Activated CD8-positive, alpha-beta T cell treated with anti-CD3 and anti-CD28 coated beads for 36 hours (primary cell): ENCODE results near the gene MAP3K4. TPM values are rescaled to one million over a fixed set of nuclear protein-coding genes. Genes with fewer than 3 reads are reported as not detected.

Experiments used
- ATAC-seq: fragments of 200-7000 bp; cut with Tn5 transposase; one replicate; pipeline ENCODE4 v1.10.0; 2021; ENCODE audit warnings: mild to moderate bottlenecking, moderate library complexity
- CTCF ChIA-PET: fragments of 350-600 bp; sonication (Branson Sonifier 250); formaldehyde crosslinking; loops from one replicate; lab custom pipeline; 2021; ENCODE audit warnings: antibody characterized with exemption; lab: Charles Lee
- POLR2A ChIA-PET: fragments of 350-600 bp; sonication (Branson Sonifier 250); formaldehyde crosslinking; loops from one replicate; lab custom pipeline; 2021; ENCODE audit warnings: antibody characterized with exemption; lab: Charles Lee
- DNase-seq: peaks from one replicate; pipeline ENCODE4 v3.0.0-alpha.2; 2020
- H3K27ac Mint-ChIP-seq: one replicate; pipeline ENCODE4 v1.8.0; 2021; ENCODE audit warnings: mild to moderate bottlenecking, mixed read lengths
- H3K27me3 Mint-ChIP-seq: one replicate; pipeline ENCODE4 v1.8.0; 2021; ENCODE audit warnings: mixed read lengths
- H3K36me3 Mint-ChIP-seq: one replicate; pipeline ENCODE4 v1.8.0; 2021; ENCODE audit warnings: low read depth, mixed read lengths
- H3K4me1 Mint-ChIP-seq: one replicate; pipeline ENCODE4 v1.8.0; 2021; ENCODE audit warnings: low read depth, mixed read lengths
- H3K4me3 Mint-ChIP-seq: one replicate; pipeline ENCODE4 v1.8.0; 2021; ENCODE audit warnings: mild to moderate bottlenecking, moderate library complexity, mixed read lengths
- H3K9me3 Mint-ChIP-seq: one replicate; pipeline ENCODE4 v1.8.0; 2021; ENCODE audit warnings: mixed read lengths
- intact Hi-C: fragments of 100-400 bp; cut with micrococcal nuclease; formaldehyde crosslinking; loops from one replicate; pipeline ENCODE4 v1.10.0; 2022
- total RNA-seq, 2 experiments: library from RNA; stranded (reverse); gene quantifications; one replicate each; pipeline ENCODE4 v1.2.3, GENCODE V29; 2021
- TF ChIP-seq, protein P1 (sequence below): fragments of 200-600 bp; IDR thresholded peaks from one replicate; pipeline ENCODE4 v1.8.0; 2022; ENCODE audit warnings: antibody characterized with exemption, mild to moderate bottlenecking

Gene MAP3K4
- total RNA-seq, 2 experiments from 2014 or later: 31.3 to 48.7 TPM

DNA sequence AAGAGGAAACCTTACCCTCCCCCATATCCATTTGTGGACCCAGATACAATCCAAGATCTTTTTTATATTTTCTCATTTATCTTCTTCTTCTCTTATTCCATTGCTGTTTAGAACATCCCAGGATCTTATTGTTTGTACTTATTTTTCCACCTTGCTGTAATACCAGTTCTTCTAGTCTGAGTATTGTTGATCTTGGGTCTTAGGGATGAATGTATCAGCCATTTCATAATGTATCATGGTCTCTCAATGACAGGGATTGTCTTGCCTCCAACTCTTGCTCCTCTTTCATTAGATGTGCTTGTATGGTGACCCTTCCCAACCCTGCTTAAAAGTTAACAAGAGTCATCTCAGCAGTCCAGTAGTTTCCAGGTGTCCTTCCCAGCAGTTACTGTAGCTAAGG, 63.3 kb downstream of the MAP3K4 start:
- H3K4me1 Mint-ChIP-seq: peaks cover 13% of the 10 kb centered on the region
- ATAC-seq (no peak), DNase-seq (no peak)
- no peaks in the 10 kb centered on the region for H3K9me3 Mint-ChIP-seq
- H3K4me3 Mint-ChIP-seq: no peak overlapping the region
- H3K27me3 Mint-ChIP-seq: no peaks in the 10 kb centered on the region
- no peak overlapping the region for H3K27ac Mint-ChIP-seq
- POLR2A ChIA-PET: no interaction called here
- TF ChIP-seq, protein P1, sequence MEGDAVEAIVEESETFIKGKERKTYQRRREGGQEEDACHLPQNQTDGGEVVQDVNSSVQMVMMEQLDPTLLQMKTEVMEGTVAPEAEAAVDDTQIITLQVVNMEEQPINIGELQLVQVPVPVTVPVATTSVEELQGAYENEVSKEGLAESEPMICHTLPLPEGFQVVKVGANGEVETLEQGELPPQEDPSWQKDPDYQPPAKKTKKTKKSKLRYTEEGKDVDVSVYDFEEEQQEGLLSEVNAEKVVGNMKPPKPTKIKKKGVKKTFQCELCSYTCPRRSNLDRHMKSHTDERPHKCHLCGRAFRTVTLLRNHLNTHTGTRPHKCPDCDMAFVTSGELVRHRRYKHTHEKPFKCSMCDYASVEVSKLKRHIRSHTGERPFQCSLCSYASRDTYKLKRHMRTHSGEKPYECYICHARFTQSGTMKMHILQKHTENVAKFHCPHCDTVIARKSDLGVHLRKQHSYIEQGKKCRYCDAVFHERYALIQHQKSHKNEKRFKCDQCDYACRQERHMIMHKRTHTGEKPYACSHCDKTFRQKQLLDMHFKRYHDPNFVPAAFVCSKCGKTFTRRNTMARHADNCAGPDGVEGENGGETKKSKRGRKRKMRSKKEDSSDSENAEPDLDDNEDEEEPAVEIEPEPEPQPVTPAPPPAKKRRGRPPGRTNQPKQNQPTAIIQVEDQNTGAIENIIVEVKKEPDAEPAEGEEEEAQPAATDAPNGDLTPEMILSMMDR: no peak
- intact Hi-C loops: no loop called here
- CTCF ChIA-PET: interaction anchor here (1.0 kb wide), 1 partner anchor 62 kb away, joined by 3 read pairs; no protein-coding TSS in a partner anchor
- H3K36me3 Mint-ChIP-seq: peaks cover 19% of the 10 kb centered on the region

DNA sequence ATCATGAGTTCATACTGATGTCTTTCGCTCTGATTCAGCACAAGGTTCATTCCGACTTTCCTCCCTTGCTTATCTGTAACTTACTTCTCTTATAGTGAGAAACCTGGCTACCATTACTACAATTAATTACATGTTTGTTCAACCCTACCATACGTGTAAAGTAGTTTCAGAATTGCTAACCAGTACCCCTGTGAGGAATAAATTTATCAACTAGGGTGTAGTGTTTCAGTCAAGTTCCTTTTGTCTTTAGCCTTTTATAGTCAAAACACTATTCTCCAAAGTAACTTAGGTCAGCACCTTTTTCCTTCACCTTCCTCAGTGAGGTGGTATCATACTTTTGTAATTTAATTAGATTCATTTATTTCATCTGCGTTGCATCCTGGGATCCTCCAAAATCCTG, 64.9 kb downstream of the MAP3K4 start:
- ChIA-PET CTCF (no interaction called here), POLR2A (no interaction called here)
- Mint-ChIP-seq H3K36me3 (peaks cover 19% of the 10 kb centered on the region), H3K9me3 (peaks cover 1% of the 10 kb centered on the region), H3K27me3 (no peaks in the 10 kb centered on the region), H3K4me1 (peaks cover 8% of the 10 kb centered on the region), H3K4me3 (no peak overlapping the region), H3K27ac (no peak overlapping the region)
- DNase-seq: no peak
- TF ChIP-seq, protein P1: no peak
- intact Hi-C loops: no loop called here
- no peak for ATAC-seq

DNA sequence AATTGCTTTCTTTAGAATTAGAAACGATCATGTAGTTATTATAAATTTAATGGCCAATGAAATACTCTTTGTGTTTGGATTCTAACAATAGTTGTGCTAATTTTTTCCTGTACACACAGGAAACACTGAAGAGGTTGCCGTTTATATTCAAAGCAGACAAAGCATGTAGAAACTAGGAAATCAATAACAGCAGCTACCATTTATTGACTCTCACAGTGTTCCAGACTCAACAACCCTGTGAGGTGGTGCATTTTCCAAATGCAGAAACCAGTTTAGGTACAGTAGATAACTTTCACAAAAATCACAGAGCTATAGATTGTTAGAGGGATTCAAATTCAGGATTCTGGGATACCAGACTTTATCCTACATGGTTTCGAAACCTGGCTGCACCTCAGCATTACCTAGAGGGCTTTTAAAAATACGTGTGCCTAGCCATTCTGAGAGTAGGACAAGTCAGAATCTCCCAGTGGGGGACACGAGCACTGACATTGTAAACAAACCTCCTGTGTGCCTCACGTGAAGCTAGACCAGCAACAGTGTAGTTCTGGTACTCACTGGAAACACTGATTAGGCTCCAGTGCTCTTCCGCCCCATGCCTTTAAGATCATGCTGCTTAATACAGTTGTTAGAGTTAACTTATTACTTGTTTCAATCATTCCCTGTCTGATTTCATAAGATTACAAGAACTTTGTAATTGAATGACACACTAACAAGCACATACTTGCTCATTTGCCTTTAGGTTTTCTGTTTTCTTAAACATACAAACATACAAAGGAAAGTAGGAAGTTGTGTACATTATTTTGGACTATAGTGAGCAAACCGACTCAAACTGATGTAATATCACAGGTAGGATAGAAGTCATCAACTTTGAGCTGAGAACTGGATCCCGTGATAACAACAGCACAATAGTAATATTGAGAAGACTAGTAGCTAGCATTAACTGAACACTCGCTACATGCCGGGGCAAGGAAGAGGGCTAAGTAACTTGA, 65.8 kb downstream of the MAP3K4 start:
- H3K4me1 Mint-ChIP-seq: peaks cover 8% of the 10 kb centered on the region
- TF ChIP-seq, protein P1: no peak
- DNase-seq: no peak
- ATAC-seq: no peak
- H3K9me3 Mint-ChIP-seq: peaks cover 1% of the 10 kb centered on the region
- intact Hi-C loops: no loop called here
- peaks cover 15% of the 10 kb centered on the region for H3K36me3 Mint-ChIP-seq
- H3K4me3 Mint-ChIP-seq: no peak overlapping the region
- ChIA-PET CTCF (interaction anchor here (0.6 to 1.0 kb wide), 2 partner anchors 18 to 324 kb away, joined by 3 read pairs; no protein-coding TSS in a partner anchor), POLR2A (interaction anchor here (0.8 kb wide), 1 partner anchor 59 kb away, joined by 3 read pairs; no protein-coding TSS in a partner anchor)
- no peaks in the 10 kb centered on the region for H3K27me3 Mint-ChIP-seq
- H3K27ac Mint-ChIP-seq: no peak overlapping the region

DNA sequence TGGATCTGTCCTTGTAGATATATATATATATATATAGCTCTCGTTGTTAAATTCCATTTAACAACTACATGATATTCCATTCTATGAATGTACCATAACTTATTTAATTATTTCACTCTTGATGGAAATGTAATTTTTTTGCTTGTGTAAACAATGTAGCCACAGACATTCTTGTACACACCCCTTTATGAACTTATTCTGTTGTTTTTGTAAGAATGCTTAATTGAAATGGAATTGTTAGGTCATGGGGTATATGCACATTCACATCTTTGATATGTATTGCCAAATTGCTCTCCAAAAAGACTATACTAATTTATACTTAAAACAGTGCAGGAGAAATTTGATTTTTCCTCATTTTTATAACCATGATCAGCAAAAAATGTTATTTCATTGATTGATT, 67.2 kb downstream of the MAP3K4 start:
- no peak for ATAC-seq
- peaks cover 14% of the 10 kb centered on the region for H3K4me1 Mint-ChIP-seq
- H3K27ac Mint-ChIP-seq: no peak overlapping the region
- TF ChIP-seq, protein P1: no peak
- intact Hi-C loops: no loop called here
- no peak overlapping the region for H3K4me3 Mint-ChIP-seq
- POLR2A ChIA-PET: no interaction called here
- H3K9me3 Mint-ChIP-seq: peaks cover 1% of the 10 kb centered on the region
- CTCF ChIA-PET: no interaction called here
- H3K27me3 Mint-ChIP-seq: no peaks in the 10 kb centered on the region
- DNase-seq: no peak
- H3K36me3 Mint-ChIP-seq: peaks cover 13% of the 10 kb centered on the region

DNA sequence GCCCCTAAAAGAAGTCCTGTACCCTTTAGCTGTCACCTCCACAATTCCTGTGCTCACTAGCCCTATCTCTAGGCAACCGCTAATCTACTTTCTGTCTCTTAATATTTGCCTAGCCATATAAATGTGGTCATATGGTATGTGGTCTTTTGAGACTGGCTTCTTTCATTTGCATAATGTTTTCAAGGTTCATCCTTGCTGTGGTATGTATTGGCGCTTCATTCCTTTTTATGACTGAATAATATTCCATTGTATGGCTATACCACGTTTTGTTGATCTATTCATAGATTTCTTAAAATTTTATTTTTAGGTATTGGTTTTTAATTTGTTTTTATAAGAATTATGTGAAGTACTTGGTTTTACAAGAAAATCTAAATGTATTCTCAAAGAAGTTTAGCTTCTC, 70.0 kb downstream of the MAP3K4 start:
- CTCF ChIA-PET: no interaction called here
- TF ChIP-seq, protein P1: no peak
- Mint-ChIP-seq H3K36me3 (peaks cover 19% of the 10 kb centered on the region), H3K9me3 (peaks cover 1% of the 10 kb centered on the region), H3K4me1 (peaks cover 11% of the 10 kb centered on the region), H3K27ac (no peak overlapping the region), H3K4me3 (no peak overlapping the region), H3K27me3 (no peaks in the 10 kb centered on the region)
- no peak for ATAC-seq
- POLR2A ChIA-PET: interaction anchor here (0.7 kb wide), 1 partner anchor 19 kb away, joined by 3 read pairs; no protein-coding TSS in a partner anchor
- intact Hi-C loops: no loop called here
- no peak for DNase-seq
